ENCODE data around the gene SEMA3G.
A peak's percentile ranks its signal among the peaks of the same experiment; 100 is the strongest.

SEMA3G gene

DNA sequence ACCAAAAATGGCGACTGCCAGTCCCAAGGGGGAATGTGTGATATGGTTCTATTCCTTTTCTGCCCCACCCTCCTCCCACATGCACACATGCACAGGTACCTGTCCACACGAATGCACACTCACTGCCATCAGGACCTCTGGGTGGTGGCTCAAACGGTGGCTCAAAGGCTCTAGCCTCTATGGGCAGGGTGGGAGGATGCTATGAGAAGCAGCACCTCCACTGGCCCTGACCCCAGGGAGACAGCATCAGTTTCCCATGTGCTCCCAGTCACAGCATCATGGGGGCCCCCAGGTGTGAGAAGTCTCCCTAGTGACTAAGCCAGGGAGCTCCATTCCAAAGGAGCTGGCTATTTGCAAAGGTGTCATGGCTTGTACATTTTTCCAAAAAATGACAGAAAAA lies 15.9 kb downstream of the SEMA3G start:
- Histone ChIP-seq H3K36me3 (ENCODE audit: control insufficient read depth, low read length) (no peaks in the 10 kb centered on the region), H3K27me3 (ENCODE audit: control insufficient read depth, low read length) (peaks cover 20% of the 10 kb centered on the region), H3K9me3 (ENCODE audit: control insufficient read depth, insufficient read depth, low read length) (no peaks in the 10 kb centered on the region), H4K20me1 (ENCODE audit: control insufficient read depth, insufficient read depth, low read depth, low read length) (no peaks in the 10 kb centered on the region), H3K9me2 (replicated peaks; ENCODE audit: control insufficient read depth, low read length) (no peaks in the 10 kb centered on the region), H3K4me3 (ENCODE audit: low read length) (no peak overlapping the region), H3K79me2 (ENCODE audit: control insufficient read depth, low read length) (no peaks in the 10 kb centered on the region), H3F3A (ENCODE audit: control insufficient read depth, insufficient read depth) (no peaks in the 10 kb centered on the region), H3K4me2 (ENCODE audit: low read length) (no peak overlapping the region), H3K27ac (ENCODE audit: low read depth, low read length) (no peak overlapping the region), H3K4me1 (ENCODE audit: control insufficient read depth, low read length) (no peaks in the 10 kb centered on the region)
- TF ChIP-seq CTCF (IDR thresholded peaks at IDR 0.05; ENCODE audit: low read depth, low read length, poor library complexity, severe bottlenecking) = no peak
- no peak for TF ChIP-seq EZH2phosphoT487 (IDR thresholded peaks at IDR 0.05; ENCODE audit: borderline replicate concordance, low read length)

DNA sequence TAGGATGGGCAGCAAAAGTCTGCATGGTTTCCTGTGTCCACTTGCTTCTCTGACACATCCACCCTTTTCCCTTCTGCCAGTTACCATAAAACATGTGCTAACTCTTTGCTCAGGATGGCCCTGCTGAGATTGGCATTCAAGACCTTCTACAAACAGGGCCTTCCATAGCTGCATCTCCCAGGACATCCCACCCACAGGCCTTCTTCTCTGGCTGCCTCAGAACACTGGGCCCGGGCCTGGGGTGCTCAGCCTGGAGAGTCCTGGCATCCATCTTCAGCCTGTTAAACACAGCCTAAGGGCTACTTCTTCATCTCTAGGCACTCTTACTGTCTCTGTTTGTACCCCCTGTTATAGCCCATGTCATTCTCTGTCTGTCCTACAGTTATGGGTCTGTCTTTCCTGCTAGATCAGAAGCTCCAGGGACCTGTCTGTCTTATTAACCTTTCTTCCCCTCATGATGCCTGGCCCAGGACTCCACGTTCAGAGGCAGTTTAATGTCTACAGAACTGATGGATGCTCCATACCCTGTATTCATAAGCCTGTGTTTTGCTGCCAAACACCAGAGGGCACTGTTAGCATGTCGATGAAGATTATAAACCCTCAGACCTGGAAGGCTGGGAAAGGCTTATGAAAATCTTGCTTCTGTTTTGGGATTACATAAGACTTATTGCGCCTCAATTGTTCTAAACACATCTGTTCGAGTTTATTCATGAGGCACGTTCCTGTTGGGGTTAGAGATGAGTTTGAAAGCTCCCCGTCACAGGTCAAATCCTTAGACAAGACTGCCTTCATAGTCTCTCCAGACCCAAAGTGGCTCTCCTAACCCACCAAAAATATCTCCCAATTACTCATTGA lies 16.5 kb downstream of the SEMA3G start:
- no peaks in the 10 kb centered on the region for H4K20me1 ChIP-seq (ENCODE audit: control insufficient read depth, insufficient read depth, low read depth, low read length)
- H3K9me3 ChIP-seq (ENCODE audit: control insufficient read depth, insufficient read depth, low read length) = no peaks in the 10 kb centered on the region
- H3K4me1 ChIP-seq (ENCODE audit: control insufficient read depth, low read length) = no peaks in the 10 kb centered on the region
- no peak overlapping the region for H3K4me2 ChIP-seq (ENCODE audit: low read length)
- H3F3A ChIP-seq (ENCODE audit: control insufficient read depth, insufficient read depth) = no peaks in the 10 kb centered on the region
- H3K27ac ChIP-seq (ENCODE audit: low read depth, low read length) = no peak overlapping the region
- H3K79me2 ChIP-seq (ENCODE audit: control insufficient read depth, low read length) = no peaks in the 10 kb centered on the region
- peaks cover 16% of the 10 kb centered on the region for H3K27me3 ChIP-seq (ENCODE audit: control insufficient read depth, low read length)
- TF ChIP-seq EZH2phosphoT487 (IDR thresholded peaks at IDR 0.05; ENCODE audit: borderline replicate concordance, low read length) (no peak), CTCF (IDR thresholded peaks at IDR 0.05; ENCODE audit: low read depth, low read length, poor library complexity, severe bottlenecking) (peak; percentile 86)
- no peaks in the 10 kb centered on the region for H3K36me3 ChIP-seq (ENCODE audit: control insufficient read depth, low read length)
- no peaks in the 10 kb centered on the region for H3K9me2 ChIP-seq (replicated peaks; ENCODE audit: control insufficient read depth, low read length)
- H3K4me3 ChIP-seq (ENCODE audit: low read length) = no peak overlapping the region

GRCh38 chr3:52423173-52423572 lies 21.7 kb downstream of the SEMA3G start:
- H3F3A ChIP-seq (ENCODE audit: control insufficient read depth, insufficient read depth) = no peaks in the 10 kb centered on the region
- no peaks in the 10 kb centered on the region for H3K9me3 ChIP-seq (ENCODE audit: control insufficient read depth, insufficient read depth, low read length)
- H3K4me1 ChIP-seq (ENCODE audit: control insufficient read depth, low read length) = no peaks in the 10 kb centered on the region
- no peak overlapping the region for H3K4me2 ChIP-seq (ENCODE audit: low read length)
- H4K20me1 ChIP-seq (ENCODE audit: control insufficient read depth, insufficient read depth, low read depth, low read length) = no peaks in the 10 kb centered on the region
- peaks cover 11% of the 10 kb centered on the region for H3K27me3 ChIP-seq (ENCODE audit: control insufficient read depth, low read length)
- no peaks in the 10 kb centered on the region for H3K9me2 ChIP-seq (replicated peaks; ENCODE audit: control insufficient read depth, low read length)
- no peak overlapping the region for H3K4me3 ChIP-seq (ENCODE audit: low read length)
- H3K79me2 ChIP-seq (ENCODE audit: control insufficient read depth, low read length) = no peaks in the 10 kb centered on the region
- no peak overlapping the region for H3K27ac ChIP-seq (ENCODE audit: low read depth, low read length)
- H3K36me3 ChIP-seq (ENCODE audit: control insufficient read depth, low read length) = no peaks in the 10 kb centered on the region
- no peak for TF ChIP-seq CTCF (IDR thresholded peaks at IDR 0.05; ENCODE audit: low read depth, low read length, poor library complexity, severe bottlenecking)
- no peak for TF ChIP-seq EZH2phosphoT487 (IDR thresholded peaks at IDR 0.05; ENCODE audit: borderline replicate concordance, low read length)
